ENCODE data around the gene FAM171A2.

Gene FAM171A2

GRCh38 chr17:44400226-44400847 is 36.7 kb upstream of the FAM171A2 start:
- Histone ChIP-seq H3K27me3 (ENCODE audit: insufficient read depth, poor library complexity, severe bottlenecking) (no peaks in the 10 kb centered on the region), H3K4me3 (replicated peaks; ENCODE audit: insufficient read depth, low read length) (no peak overlapping the region), H3K27ac (replicated peaks) (no peak overlapping the region)
- DNase-seq (ENCODE audit: low read depth in 1 of 2, low spot score in 1 of 2) = no peak
- TF ChIP-seq, protein P1, sequence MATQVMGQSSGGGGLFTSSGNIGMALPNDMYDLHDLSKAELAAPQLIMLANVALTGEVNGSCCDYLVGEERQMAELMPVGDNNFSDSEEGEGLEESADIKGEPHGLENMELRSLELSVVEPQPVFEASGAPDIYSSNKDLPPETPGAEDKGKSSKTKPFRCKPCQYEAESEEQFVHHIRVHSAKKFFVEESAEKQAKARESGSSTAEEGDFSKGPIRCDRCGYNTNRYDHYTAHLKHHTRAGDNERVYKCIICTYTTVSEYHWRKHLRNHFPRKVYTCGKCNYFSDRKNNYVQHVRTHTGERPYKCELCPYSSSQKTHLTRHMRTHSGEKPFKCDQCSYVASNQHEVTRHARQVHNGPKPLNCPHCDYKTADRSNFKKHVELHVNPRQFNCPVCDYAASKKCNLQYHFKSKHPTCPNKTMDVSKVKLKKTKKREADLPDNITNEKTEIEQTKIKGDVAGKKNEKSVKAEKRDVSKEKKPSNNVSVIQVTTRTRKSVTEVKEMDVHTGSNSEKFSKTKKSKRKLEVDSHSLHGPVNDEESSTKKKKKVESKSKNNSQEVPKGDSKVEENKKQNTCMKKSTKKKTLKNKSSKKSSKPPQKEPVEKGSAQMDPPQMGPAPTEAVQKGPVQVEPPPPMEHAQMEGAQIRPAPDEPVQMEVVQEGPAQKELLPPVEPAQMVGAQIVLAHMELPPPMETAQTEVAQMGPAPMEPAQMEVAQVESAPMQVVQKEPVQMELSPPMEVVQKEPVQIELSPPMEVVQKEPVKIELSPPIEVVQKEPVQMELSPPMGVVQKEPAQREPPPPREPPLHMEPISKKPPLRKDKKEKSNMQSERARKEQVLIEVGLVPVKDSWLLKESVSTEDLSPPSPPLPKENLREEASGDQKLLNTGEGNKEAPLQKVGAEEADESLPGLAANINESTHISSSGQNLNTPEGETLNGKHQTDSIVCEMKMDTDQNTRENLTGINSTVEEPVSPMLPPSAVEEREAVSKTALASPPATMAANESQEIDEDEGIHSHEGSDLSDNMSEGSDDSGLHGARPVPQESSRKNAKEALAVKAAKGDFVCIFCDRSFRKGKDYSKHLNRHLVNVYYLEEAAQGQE (IDR thresholded peaks at IDR 0.05; ENCODE audit: insufficient replicate concordance, low read depth) = no peak
- TF ChIP-seq CTCF (IDR thresholded peaks at IDR 0.05; ENCODE audit: insufficient read depth, low read length) = peak; percentile 38

DNA sequence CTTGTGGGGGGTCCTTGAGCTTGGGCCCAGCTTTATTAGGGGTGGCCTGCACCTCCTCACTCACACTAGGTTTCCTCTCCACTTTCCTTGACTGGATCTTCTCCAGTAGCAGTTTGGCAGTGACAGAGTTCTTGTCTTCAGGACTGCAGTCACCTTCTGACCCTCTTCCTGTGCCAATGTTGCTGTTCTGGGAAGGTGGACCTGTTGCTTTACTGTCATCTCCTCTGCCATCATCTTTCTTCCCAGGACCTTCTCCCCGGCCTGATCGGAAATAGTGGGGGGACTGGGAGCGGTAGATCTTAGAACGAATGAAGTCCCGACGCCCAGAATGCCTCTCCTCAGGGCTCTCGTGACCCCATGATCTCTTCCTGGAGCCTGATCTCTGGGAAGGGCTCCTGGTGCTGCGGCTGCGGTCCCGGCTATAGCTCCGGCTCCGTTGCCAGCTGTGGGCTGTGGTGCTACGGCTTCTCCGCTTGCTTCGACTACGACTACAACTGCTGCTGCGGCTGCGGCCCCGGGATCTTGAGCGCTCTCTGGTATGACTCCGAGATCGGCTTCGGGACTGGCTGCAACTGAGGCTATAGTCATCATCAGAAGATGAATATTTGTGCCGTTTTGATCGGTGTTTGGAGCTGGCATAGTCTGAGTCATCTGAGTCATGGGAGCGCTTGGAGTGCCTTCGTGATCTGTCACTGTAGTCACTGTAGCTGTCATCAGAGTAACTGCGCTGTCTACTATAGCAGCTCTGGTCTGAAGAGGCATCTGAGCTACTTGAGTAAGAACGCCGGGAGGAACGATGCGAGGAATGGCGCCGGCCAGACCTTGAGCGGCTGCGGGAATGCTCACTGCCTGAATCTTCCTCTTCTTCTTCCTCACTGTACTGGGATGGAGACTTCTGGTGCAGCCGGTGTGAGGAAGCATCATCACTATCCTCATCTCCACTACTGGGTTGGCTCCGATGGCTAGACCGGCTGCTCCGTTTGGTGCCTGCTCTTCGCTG is 35.3 kb upstream of the FAM171A2 start:
- H3K4me3 ChIP-seq (replicated peaks; ENCODE audit: insufficient read depth, low read length) = no peak overlapping the region
- H3K27ac ChIP-seq (replicated peaks) = no peak overlapping the region
- TF ChIP-seq GABPA (IDR thresholded peaks at IDR 0.05; ENCODE audit: low read depth) (no peak), SPI1 (IDR thresholded peaks at IDR 0.05; ENCODE audit: borderline replicate concordance, low read depth) (no peak), CTCF (IDR thresholded peaks at IDR 0.05; ENCODE audit: insufficient read depth, low read length) (no peak), POLR2AphosphoS5 (IDR thresholded peaks at IDR 0.05; ENCODE audit: low read depth) (no peak)
- TF ChIP-seq, protein P1 (IDR thresholded peaks at IDR 0.05; ENCODE audit: insufficient replicate concordance, low read depth) = no peak
- DNase-seq (ENCODE audit: low read depth in 1 of 2, low spot score in 1 of 2) = no peak
- H3K27me3 ChIP-seq (ENCODE audit: insufficient read depth, poor library complexity, severe bottlenecking) = no peaks in the 10 kb centered on the region

DNA sequence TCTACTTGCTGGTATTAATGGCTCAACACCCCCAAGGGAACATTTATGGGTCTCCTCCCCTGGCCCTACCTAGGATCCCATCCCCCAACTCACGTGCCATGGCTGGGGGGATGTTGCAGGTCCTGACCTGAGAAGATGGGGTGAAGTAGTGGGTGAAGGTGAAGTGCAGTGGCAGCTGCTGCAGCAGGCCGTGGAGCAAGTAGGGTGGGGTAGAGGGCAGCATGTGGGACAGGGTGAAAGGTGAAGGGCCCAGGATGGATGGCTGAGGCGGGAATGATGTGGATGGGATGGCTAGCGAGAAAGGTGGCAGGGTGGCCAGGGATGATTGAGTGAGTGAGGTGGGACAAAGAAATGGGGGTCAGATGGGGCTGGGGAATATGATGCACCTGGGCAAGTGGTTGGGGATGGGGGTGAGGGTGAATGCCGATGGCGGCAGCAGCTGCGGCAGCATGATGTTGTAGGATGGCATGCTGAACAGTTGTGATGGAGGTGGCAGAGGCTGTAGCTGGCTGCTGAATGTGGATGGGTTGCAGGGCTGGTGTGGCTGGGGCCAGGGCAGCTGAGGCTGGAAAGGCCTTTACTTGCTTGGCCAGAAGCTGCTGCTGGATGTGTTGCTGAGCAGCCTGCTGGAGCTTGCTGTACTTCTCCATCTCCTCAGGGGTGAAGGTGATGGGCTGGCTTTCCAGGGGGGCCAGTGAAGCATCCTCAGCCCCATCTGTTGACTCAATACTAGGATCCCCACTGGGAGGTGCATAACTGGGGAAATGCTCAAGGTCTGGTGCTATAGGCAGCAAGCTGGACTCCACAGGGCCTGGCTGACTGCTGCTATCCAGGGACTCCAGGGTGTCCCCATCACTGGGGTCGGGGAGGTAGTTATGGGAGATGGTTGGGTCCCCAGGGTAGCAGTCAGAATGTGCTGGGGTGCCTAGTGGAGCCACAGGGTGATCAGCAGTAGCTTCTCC is 34.1 kb upstream of the FAM171A2 start:
- no peak for TF ChIP-seq POLR2AphosphoS5 (IDR thresholded peaks at IDR 0.05; ENCODE audit: low read depth)
- TF ChIP-seq, protein P1 (IDR thresholded peaks at IDR 0.05; ENCODE audit: insufficient replicate concordance, low read depth) = no peak
- no peak for TF ChIP-seq GABPA (IDR thresholded peaks at IDR 0.05; ENCODE audit: low read depth)
- TF ChIP-seq SPI1 (IDR thresholded peaks at IDR 0.05; ENCODE audit: borderline replicate concordance, low read depth) = no peak
- TF ChIP-seq CTCF (IDR thresholded peaks at IDR 0.05; ENCODE audit: insufficient read depth, low read length) = no peak
- H3K27me3 ChIP-seq (ENCODE audit: insufficient read depth, poor library complexity, severe bottlenecking) = no peaks in the 10 kb centered on the region
- no peak overlapping the region for H3K4me3 ChIP-seq (replicated peaks; ENCODE audit: insufficient read depth, low read length)
- no peak overlapping the region for H3K27ac ChIP-seq (replicated peaks)
- no peak for DNase-seq (ENCODE audit: low read depth in 1 of 2, low spot score in 1 of 2)
